ENCODE data around the gene CCDC197.

CCDC197 gene

DNA sequence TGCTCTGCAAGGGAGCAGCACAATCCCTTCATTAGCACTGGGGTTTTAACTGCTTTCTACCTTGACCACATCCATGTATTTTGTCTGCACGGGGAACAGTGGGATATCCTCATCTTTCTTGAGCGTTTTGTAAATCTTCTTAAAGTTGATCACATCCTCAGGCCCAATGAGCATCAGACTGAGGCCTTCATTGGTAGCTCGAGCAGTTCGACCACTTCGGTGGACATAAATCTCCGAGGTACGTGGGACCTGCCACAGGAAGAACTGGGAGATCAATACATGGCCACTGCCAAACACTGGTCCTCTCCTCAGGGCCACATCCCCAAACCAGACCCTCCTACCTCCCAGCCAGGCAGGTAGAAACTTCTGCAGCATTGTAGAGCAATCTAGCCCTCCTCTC is 57.8 kb downstream of the CCDC197 start:
- DNase-seq (ENCODE audit: insufficient read length, low spot score) (no peak), FAIRE-seq (no peak)

DNA sequence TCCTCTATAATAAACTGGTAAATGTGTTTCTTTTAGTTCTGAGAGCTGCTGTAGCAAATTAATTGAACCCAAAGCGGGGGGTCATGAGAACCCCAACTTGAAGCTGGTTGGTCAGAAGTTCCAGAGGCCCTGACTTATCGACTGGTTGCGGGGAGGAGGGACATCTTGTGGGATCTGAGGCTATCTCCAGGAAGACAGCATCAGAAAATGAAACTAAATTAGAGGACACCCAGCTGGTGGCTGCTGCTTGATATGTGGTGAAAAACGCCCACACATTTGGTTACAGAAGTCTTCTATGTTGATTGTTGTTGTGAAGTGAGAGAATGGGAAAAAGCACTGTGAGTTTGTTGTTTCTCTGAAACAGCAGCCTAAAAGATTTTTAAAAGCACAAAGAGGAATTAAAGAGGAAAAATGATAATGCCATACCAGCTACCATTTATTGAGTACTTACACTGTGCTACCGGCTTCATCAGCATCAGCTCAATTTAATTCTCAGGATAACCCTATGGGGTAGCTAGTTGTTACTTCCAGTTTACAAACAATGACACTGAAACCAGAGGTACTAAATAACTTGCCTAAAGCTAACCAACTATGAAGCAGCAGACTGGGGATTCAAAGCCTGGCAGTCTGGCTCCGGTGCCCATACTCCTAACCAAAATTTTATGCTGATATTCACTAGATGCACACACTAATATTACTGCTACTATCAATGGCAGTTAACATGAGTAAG is 59.6 kb downstream of the CCDC197 start:
- DNase-seq (ENCODE audit: insufficient read length, low spot score) (no peak), FAIRE-seq (no peak)

- DNase-seq (ENCODE audit: insufficient read length, low spot score) (no peak), FAIRE-seq (no peak)
Observed at GRCh38 chr14:94058128-94058673, 61.1 kb downstream of the CCDC197 start.
